Central memory CD8-positive, alpha-beta T cell (primary cell): ENCODE results near the gene DLK1.

Source experiments
- ATAC-seq: fragments of 150-1000 bp; cut with Tn5 transposase; replicated peaks from 2 replicates; pipeline ENCODE4 v1.10.0; 2022; ENCODE audit warnings: mild to moderate bottlenecking, moderate FRiP score, moderate number of reproducible peaks; ENCODE audit not compliant: poor library complexity, severe bottlenecking; ENCODE audit errors: extremely low read depth
- DNase-seq, 2 donors: peaks; one replicate each; pipeline ENCODE4 v3.0.0; 2021; ENCODE audit warnings: low spot score in 2 of 2
- H3K27ac Mint-ChIP-seq: one replicate; pipeline ENCODE4 v1.8.0; 2022; ENCODE audit warnings: low read depth, mild to moderate bottlenecking, moderate library complexity, mixed read lengths
- H3K27me3 Mint-ChIP-seq: one replicate; pipeline ENCODE4 v1.8.0; 2022; ENCODE audit warnings: mixed read lengths
- H3K36me3 Mint-ChIP-seq: one replicate; pipeline ENCODE4 v1.8.0; 2022; ENCODE audit warnings: mild to moderate bottlenecking, moderate library complexity, mixed read lengths; ENCODE audit not compliant: insufficient read depth
- H3K4me1 Mint-ChIP-seq: one replicate; pipeline ENCODE4 v1.8.0; 2022; ENCODE audit warnings: mixed read lengths
- H3K4me3 Mint-ChIP-seq: one replicate; pipeline ENCODE4 v1.8.0; 2022; ENCODE audit warnings: mild to moderate bottlenecking, moderate library complexity, mixed read lengths
- H3K9me3 Mint-ChIP-seq: one replicate; pipeline ENCODE4 v1.8.0; 2022; ENCODE audit warnings: mixed read lengths

Gene DLK1

DNA sequence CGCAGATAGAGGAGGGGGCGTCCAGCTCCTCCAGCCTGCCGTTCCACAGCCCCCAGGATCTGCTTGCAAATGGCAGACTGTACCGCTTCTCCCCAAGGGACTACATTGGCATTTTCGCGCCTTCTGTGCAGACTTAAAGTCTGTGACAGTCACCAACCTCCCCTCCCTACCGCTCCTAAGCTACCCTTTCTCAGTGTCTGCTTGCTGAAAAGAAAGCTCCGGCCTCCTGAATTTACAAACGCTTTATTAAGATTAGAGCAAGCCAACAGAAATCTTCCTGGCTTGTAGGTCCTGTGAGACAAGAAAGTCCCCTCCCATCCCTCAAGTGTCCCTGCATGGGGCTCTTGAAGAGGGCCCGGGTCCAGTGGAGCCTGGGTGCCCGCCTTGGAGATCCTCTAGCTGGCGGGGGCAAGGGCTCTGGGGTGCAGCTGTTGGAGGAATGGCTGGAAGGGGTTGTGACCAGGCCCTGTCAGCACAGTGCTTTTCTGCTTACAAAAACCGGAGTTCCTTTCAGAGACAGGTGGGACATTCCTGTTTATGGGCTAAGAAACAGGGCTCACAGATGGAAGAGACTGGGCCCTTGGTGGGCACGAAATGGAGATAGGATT lies 2.8 kb upstream of the DLK1 start:
- no peaks in the 10 kb centered on the region for H3K9me3 Mint-ChIP-seq
- H3K4me3 Mint-ChIP-seq = no peak overlapping the region
- DNase-seq (no peak), ATAC-seq (no peak)
- H3K27me3 Mint-ChIP-seq = peaks cover 46% of the 10 kb centered on the region
- H3K36me3 Mint-ChIP-seq = no peaks in the 10 kb centered on the region
- no peak overlapping the region for H3K27ac Mint-ChIP-seq
- H3K4me1 Mint-ChIP-seq = peaks cover 8% of the 10 kb centered on the region

- H3K4me3 Mint-ChIP-seq = no peak overlapping the region
- H3K4me1 Mint-ChIP-seq = peaks cover 8% of the 10 kb centered on the region
- no peak for DNase-seq
- no peak for ATAC-seq
- H3K9me3 Mint-ChIP-seq = no peaks in the 10 kb centered on the region
- no peak overlapping the region for H3K27ac Mint-ChIP-seq
- peaks cover 46% of the 10 kb centered on the region for H3K27me3 Mint-ChIP-seq
- H3K36me3 Mint-ChIP-seq = no peaks in the 10 kb centered on the region
These were observed 2.2 kb upstream of the DLK1 start for GRCh38 chr14:100724536-100724935.

GRCh38 chr14:100725587-100726387 lies 905 bp upstream of the DLK1 start:
- ATAC-seq = no peak
- DNase-seq = no peak
- Mint-ChIP-seq H3K9me3 (no peaks in the 10 kb centered on the region), H3K36me3 (no peaks in the 10 kb centered on the region), H3K4me1 (peaks cover 8% of the 10 kb centered on the region), H3K4me3 (no peak overlapping the region), H3K27ac (no peak overlapping the region), H3K27me3 (peaks cover 53% of the 10 kb centered on the region)

DNA sequence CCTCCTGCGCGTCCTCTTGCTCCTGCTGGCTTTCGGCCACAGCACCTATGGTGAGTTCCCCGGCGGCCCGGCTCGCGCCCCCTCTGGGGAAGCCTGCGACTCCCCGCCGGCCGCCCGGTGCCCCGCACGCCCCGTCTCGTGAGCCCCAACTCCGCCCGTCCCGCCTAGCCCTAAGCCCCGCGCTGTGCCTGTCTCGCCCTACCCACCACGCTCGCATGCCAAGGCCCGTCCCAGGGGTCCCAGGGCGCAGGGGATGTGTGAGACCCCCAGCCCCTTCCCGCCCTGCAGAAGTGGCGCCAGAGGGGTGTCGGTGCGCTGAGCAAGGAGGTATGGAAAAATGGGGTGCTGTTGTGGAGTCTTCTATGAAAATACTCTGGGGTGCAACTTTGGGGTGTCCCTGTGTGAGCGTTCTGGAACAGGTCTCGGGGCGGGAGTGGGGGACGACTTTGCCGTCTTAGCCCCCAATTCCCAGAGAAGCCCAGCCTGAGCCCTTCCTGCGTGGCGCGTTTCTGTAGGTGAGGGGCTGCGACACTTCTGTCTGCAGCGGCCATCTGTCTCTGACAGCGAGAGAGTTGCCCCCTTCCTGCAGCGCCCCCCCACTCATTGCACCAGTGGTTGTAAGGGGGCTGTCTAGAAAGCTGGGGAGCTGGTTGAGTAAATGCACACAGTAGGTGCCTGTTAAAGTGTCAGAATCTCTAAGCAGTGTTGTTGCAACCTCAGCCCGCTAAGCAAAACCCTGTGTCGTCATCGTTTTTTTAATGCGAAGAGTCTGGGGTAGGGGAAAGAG lies 587 bp downstream of the DLK1 start:
- no peak for ATAC-seq
- no peaks in the 10 kb centered on the region for H3K9me3 Mint-ChIP-seq
- peaks cover 61% of the 10 kb centered on the region for H3K27me3 Mint-ChIP-seq
- no peak overlapping the region for H3K27ac Mint-ChIP-seq
- no peak for DNase-seq
- H3K36me3 Mint-ChIP-seq = no peaks in the 10 kb centered on the region
- H3K4me1 Mint-ChIP-seq = peaks cover 8% of the 10 kb centered on the region
- H3K4me3 Mint-ChIP-seq = no peak overlapping the region

GRCh38 chr14:100727873-100728240 lies 1.2 kb downstream of the DLK1 start:
- H3K36me3 Mint-ChIP-seq = no peaks in the 10 kb centered on the region
- H3K4me1 Mint-ChIP-seq = peaks cover 8% of the 10 kb centered on the region
- no peak for ATAC-seq
- DNase-seq = no peak
- no peak overlapping the region for H3K4me3 Mint-ChIP-seq
- H3K9me3 Mint-ChIP-seq = no peaks in the 10 kb centered on the region
- no peak overlapping the region for H3K27ac Mint-ChIP-seq
- peaks cover 61% of the 10 kb centered on the region for H3K27me3 Mint-ChIP-seq

DNA sequence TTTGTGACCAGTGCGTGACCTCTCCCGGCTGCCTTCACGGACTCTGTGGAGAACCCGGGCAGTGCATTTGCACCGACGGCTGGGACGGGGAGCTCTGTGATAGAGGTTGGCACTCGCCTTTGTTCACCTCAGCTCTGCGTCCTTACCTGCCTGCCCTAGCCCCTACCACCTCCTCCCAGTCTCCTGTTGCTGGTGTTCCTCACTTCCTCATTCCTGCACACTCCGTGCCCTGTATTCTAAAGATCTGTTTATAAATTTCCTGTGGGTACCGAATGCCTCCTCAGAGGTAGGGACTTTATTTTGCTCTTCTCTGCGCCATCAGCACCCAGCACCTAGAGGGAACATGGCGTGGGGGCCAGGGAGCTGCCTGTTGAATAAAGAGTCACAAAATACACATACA lies 2.3 kb downstream of the DLK1 start:
- ATAC-seq = no peak
- Mint-ChIP-seq H3K4me1 (peaks cover 8% of the 10 kb centered on the region), H3K36me3 (no peaks in the 10 kb centered on the region), H3K27ac (no peak overlapping the region), H3K4me3 (no peak overlapping the region), H3K27me3 (peaks cover 61% of the 10 kb centered on the region), H3K9me3 (no peaks in the 10 kb centered on the region)
- no peak for DNase-seq

DNA sequence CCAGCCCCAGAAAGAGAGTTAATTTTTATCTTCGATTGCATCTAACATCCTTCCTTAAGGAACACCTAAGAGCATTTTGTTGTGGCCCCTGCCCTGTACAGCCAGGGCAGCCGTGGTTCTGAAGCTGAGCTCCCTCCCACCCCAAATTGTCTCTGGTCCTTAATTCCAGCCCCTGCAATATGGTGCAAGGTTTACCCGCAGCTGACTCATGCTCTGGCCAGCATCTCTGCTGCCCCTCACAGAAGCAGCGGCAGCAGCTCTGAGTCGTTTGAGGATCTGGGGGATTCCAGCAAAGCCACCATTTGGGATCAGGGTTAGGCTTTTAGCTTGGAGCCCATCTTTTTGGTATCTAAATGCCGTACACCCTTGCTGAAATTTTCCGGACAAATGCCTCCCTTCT lies 3.3 kb downstream of the DLK1 start:
- peaks cover 61% of the 10 kb centered on the region for H3K27me3 Mint-ChIP-seq
- no peaks in the 10 kb centered on the region for H3K9me3 Mint-ChIP-seq
- no peak overlapping the region for H3K4me3 Mint-ChIP-seq
- ATAC-seq (no peak), DNase-seq (no peak)
- H3K4me1 Mint-ChIP-seq = peaks cover 8% of the 10 kb centered on the region
- H3K36me3 Mint-ChIP-seq = no peaks in the 10 kb centered on the region
- H3K27ac Mint-ChIP-seq = no peak overlapping the region

DNA sequence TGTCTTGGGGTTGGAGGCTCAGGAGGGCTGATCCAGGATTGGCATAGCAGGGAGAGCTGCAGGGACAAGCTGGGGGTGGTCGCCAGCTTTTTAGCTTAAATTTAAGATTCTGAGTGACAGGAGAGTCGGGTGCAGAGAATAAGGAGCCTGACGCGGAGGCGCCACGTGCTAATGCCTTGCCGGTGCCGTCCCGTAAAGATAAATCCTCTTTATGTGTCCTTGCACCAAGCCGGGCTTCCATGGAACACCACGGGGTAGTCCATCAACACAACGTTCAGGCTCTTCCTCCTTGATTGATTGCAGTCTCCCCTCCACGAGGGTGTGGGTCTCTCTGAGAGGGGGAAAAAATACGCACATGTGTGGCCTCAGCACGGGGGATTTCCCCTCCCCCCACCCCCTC lies 3.9 kb downstream of the DLK1 start:
- no peak for DNase-seq
- Mint-ChIP-seq H3K27me3 (peaks cover 57% of the 10 kb centered on the region), H3K9me3 (no peaks in the 10 kb centered on the region), H3K4me3 (no peak overlapping the region), H3K4me1 (peaks cover 8% of the 10 kb centered on the region), H3K27ac (no peak overlapping the region), H3K36me3 (no peaks in the 10 kb centered on the region)
- ATAC-seq = no peak

DNA sequence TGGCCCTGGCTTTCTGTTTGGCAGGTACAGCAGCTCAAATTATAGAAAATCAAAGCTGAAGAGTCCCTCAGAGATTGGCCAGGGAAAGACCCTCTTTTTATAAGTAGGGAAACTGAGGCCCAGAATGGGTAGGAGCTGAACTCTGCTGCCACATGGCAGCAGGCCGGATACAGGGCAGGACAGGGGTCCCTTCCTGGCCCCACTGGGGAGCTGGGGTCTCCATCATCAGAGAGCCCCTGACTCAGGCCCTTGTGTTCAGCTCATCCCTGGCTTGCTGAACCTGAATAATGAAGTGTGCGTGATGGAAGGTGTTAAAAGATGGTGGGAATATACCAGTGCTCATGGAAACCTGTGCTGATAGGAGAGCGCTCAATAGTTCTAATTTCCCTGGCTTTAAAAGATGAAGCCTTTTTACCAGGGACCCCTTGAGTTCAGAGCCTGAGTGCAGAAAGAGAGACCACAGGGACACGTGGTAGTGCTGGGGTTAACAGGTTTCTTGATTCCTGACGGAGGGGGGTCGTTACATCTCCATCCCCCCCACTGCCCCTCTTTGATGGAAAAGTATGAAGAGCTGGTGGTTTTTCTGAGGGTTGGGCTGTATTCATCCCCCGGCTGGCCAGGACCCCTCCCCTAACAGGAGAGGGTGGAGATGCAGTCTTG lies 4.4 kb downstream of the DLK1 start:
- H3K27ac Mint-ChIP-seq = no peak overlapping the region
- H3K4me3 Mint-ChIP-seq = no peak overlapping the region

DNA sequence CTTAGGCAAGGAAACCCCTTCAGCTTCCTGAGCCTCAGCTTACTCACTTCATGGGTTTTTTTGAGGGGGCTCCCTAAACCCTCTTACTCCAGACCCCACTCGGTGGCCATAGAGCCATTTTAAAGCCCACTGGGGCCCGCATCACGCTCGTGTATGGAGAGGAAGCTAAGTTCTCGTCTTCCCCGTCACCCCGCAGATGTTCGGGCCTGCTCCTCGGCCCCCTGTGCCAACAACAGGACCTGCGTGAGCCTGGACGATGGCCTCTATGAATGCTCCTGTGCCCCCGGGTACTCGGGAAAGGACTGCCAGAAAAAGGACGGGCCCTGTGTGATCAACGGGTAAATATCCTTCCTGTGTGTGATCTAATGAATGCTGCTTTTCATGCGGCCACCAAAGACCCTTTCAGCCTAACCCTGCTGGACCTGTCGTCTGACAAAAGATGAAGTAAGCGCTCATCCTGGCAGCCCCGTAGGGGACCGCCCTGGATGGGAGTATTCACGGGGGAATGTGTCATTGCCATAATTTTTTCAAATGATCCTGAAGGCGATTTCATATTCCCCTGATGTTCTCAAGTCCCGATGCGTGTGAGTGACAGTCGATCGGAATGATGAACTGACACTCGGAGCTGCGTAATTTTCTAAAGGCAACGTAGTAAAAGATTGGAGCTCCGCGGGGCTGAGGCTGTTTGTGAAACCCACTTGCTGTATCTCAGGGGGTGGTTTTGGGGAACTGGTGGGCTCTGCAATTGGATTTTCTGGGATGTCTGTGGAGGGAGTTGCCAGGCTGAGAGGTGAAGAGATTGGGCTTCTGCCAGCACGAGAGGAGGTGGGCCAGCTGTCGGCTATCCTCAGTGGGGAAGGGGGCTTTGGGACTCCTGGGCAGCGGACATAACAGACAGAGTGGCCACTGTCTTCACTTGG lies 5.4 kb downstream of the DLK1 start:
- no peak for DNase-seq
- Mint-ChIP-seq H3K9me3 (no peaks in the 10 kb centered on the region), H3K4me3 (no peak overlapping the region), H3K27me3 (peaks cover 45% of the 10 kb centered on the region), H3K27ac (no peak overlapping the region), H3K36me3 (no peaks in the 10 kb centered on the region), H3K4me1 (no peaks in the 10 kb centered on the region)
- ATAC-seq = no peak

More for the DNA sequence above, 4.4 kb downstream of the DLK1 start:
- Mint-ChIP-seq H3K36me3 (no peaks in the 10 kb centered on the region), H3K9me3 (no peaks in the 10 kb centered on the region), H3K4me1 (peaks cover 3% of the 10 kb centered on the region), H3K27me3 (peaks cover 51% of the 10 kb centered on the region)
- DNase-seq (no peak), ATAC-seq (no peak)

- no peak for DNase-seq
- Mint-ChIP-seq H3K27me3 (peaks cover 45% of the 10 kb centered on the region), H3K4me3 (no peak overlapping the region), H3K27ac (no peak overlapping the region), H3K36me3 (no peaks in the 10 kb centered on the region), H3K9me3 (no peaks in the 10 kb centered on the region), H3K4me1 (no peaks in the 10 kb centered on the region)
- ATAC-seq = no peak
These were observed 6.0 kb downstream of the DLK1 start for GRCh38 chr14:100732766-100733100.
